GM23338 (cell line): ENCODE data around the gene DOK7. TPM values are rescaled to one million over a fixed set of nuclear protein-coding genes. Genes with fewer than 3 reads are reported as not detected.

Experiments
- ATAC-seq: fragments of 200-7000 bp; cut with Tn5 transposase; 3 replicates; pipeline ENCODE4 v1.9.1; 2020
- DNase-seq: peaks from one replicate; pipeline ENCODE4 v3.0.0-alpha.2; 2015; ENCODE audit warnings: low spot score
- H2AFZ ChIP-seq: fragments of 200-600 bp; sonication (generic); 2 replicates; pipeline ENCODE4 v1.8.0; 2016; ENCODE audit warnings: antibody characterized with exemption, mild to moderate bottlenecking, moderate library complexity
- H3F3A ChIP-seq: fragments of 200-600 bp; sonication (generic); replicated peaks from 2 replicates; pipeline ENCODE4 v1.8.0; 2017; ENCODE audit warnings: antibody characterized with exemption, mixed run types, low read depth
- H3K27ac ChIP-seq: fragments of 200-600 bp; sonication (generic); 2 replicates; pipeline ENCODE4 v1.6.1; 2016; ENCODE audit warnings: low read depth
- H3K27me3 ChIP-seq: fragments of 200-600 bp; sonication (generic); 2 replicates; pipeline ENCODE4 v1.8.0; 2016; ENCODE audit warnings: mild to moderate bottlenecking, mixed run types, moderate library complexity; ENCODE audit not compliant: insufficient read depth
- H3K36me3 ChIP-seq: fragments of 200-600 bp; sonication (generic); 2 replicates; pipeline ENCODE4 v1.8.0; 2016; ENCODE audit warnings: mild to moderate bottlenecking; ENCODE audit not compliant: insufficient read depth
- H3K4me1 ChIP-seq: fragments of 200-600 bp; sonication (generic); 2 replicates; pipeline ENCODE4 v1.8.0; 2016; ENCODE audit warnings: mild to moderate bottlenecking, moderate library complexity; ENCODE audit not compliant: insufficient read depth
- H3K4me2 ChIP-seq: fragments of 200-600 bp; sonication (generic); 2 replicates; pipeline ENCODE4 v1.7.1; 2017; ENCODE audit warnings: mixed run types
- H3K4me3 ChIP-seq: fragments of 200-600 bp; sonication (generic); 2 replicates; pipeline ENCODE4 v1.6.1; 2016; ENCODE audit warnings: mixed run types
- H3K79me2 ChIP-seq: fragments of 200-600 bp; sonication (generic); replicated peaks from 2 replicates; pipeline ENCODE4 v1.8.0; 2017; ENCODE audit warnings: mild to moderate bottlenecking; ENCODE audit not compliant: insufficient read depth
- H3K9me2 ChIP-seq: fragments of 200-600 bp; sonication (generic); 2 replicates; pipeline ENCODE4 v1.8.0; 2017; ENCODE audit not compliant: insufficient read depth
- H4K20me1 ChIP-seq: fragments of 200-600 bp; sonication (generic); replicated peaks from 2 replicates; pipeline ENCODE4 v1.8.0; 2017; ENCODE audit warnings: mild to moderate bottlenecking; ENCODE audit not compliant: insufficient read depth
- H3K27ac Mint-ChIP-seq: 2 replicates; pipeline ENCODE4 v1.8.0; 2020; ENCODE audit warnings: inconsistent platforms, mild to moderate bottlenecking, moderate library complexity, mixed read lengths
- H3K27me3 Mint-ChIP-seq: 3 replicates; pipeline ENCODE4 v1.8.0; 2022; ENCODE audit warnings: low read depth, mild to moderate bottlenecking, moderate library complexity, mixed read lengths, inconsistent platforms; ENCODE audit not compliant: insufficient read depth, poor library complexity
- H3K36me3 Mint-ChIP-seq: 3 replicates; pipeline ENCODE4 v1.8.0; 2021; ENCODE audit warnings: low read depth, mild to moderate bottlenecking, inconsistent platforms, moderate library complexity, mixed read lengths
- H3K4me1 Mint-ChIP-seq: 3 replicates; pipeline ENCODE4 v1.8.0; 2020; ENCODE audit warnings: mild to moderate bottlenecking, inconsistent platforms, mixed read lengths
- H3K4me3 Mint-ChIP-seq: 3 replicates; pipeline ENCODE4 v1.8.0; 2021; ENCODE audit warnings: moderate library complexity, mild to moderate bottlenecking, inconsistent platforms, mixed read lengths
- H3K9me3 Mint-ChIP-seq: 3 replicates; pipeline ENCODE4 v1.8.0; 2020; ENCODE audit warnings: moderate library complexity, mild to moderate bottlenecking, inconsistent platforms, mixed read lengths
- CREB1 ChIP-seq: fragments of 250-450 bp; sonication (Bioruptor Pico); IDR thresholded peaks from 2 replicates; pipeline ENCODE4 v1.5.0; 2020; ENCODE audit warnings: low read depth, mild to moderate bottlenecking, moderate library complexity
- CTCF ChIP-seq, 2 experiments: fragments of 200-600 bp in 1 of 2; sonication (generic) in 1 of 2; conservative IDR thresholded peaks; 2 replicates each; pipeline versions ENCODE4 v1.5.1 to v1.6.1; 2016 to 2017; ENCODE audit warnings: antibody characterized with exemption in 2 of 2, low read depth in 2 of 2, mild to moderate bottlenecking in 2 of 2, moderate library complexity in 1 of 2
- ETS1 ChIP-seq: IDR thresholded peaks from 2 replicates; pipeline ENCODE4 v1.6.1; 2016; ENCODE audit warnings: antibody characterized with exemption
- EZH2 ChIP-seq: fragments of 200-600 bp; sonication (generic); IDR thresholded peaks from one replicate; pipeline ENCODE4 v1.8.0; 2017; ENCODE audit warnings: antibody characterized with exemption, mild to moderate bottlenecking, low read depth; ENCODE audit not compliant: unreplicated experiment
- EZH2phosphoT487 ChIP-seq: fragments of 200-600 bp; sonication (generic); IDR thresholded peaks from one replicate; pipeline ENCODE4 v1.8.1; 2018; ENCODE audit warnings: antibody characterized with exemption; ENCODE audit not compliant: unreplicated experiment
- JUNB ChIP-seq: IDR thresholded peaks from one replicate; pipeline ENCODE4 v1.6.1; 2016; ENCODE audit warnings: antibody characterized with exemption; ENCODE audit not compliant: unreplicated experiment
- POLR2AphosphoS5 ChIP-seq: IDR thresholded peaks from 2 replicates; pipeline ENCODE4 v1.6.1; 2016; ENCODE audit warnings: antibody characterized with exemption, low read depth
- REST ChIP-seq: IDR thresholded peaks from one replicate; pipeline ENCODE4 v1.6.1; 2018; ENCODE audit warnings: antibody characterized with exemption; ENCODE audit not compliant: unreplicated experiment
- STAT1 ChIP-seq: IDR thresholded peaks from one replicate; pipeline ENCODE4 v1.6.1; 2016; ENCODE audit warnings: antibody characterized with exemption; ENCODE audit not compliant: unreplicated experiment
- ZNF331 ChIP-seq: fragments of 250-450 bp; sonication (Bioruptor Pico); IDR thresholded peaks from 2 replicates; pipeline ENCODE4 v1.5.0; 2020; ENCODE audit warnings: low read depth, mild to moderate bottlenecking, moderate library complexity
- ZNF462 ChIP-seq: fragments of 250-450 bp; sonication (Bioruptor Pico); IDR thresholded peaks from 2 replicates; pipeline ENCODE4 v1.5.0; 2020; ENCODE audit warnings: mild to moderate bottlenecking, moderate library complexity
- polyA plus RNA-seq: library from polyadenylated mRNA; unstranded; fragments of >200 nt; fragmentation: Nextera tagmentation; extraction: Ambion mirVana; gene quantifications from 2 replicates; pipeline ENCODE4 v1.2.1, GENCODE V29; 2016
- total RNA-seq: library from RNA; depleted of rRNA; stranded (reverse); fragments of >200 nt; shearing (Covaris generic); gene quantifications from 2 replicates; pipeline ENCODE4 v1.2.3, GENCODE V29; 2014

Gene DOK7
- total and polyA plus RNA-seq, 2 experiments from 2014 or later = 0.34 to 0.52 TPM

- TF ChIP-seq POLR2AphosphoS5 (no peak), ZNF462 (CRISPR knock-in tag) (peak; percentile 78), EZH2 (no peak), JUNB (no peak)
Observed at GRCh38 chr4:3481113-3481531, 18.0 kb downstream of the DOK7 start (continued).

GRCh38 chr4:3481783-3482393, 18.8 kb downstream of the DOK7 start:
- Histone ChIP-seq H3K27ac (no peak overlapping the region), H3K36me3 (no peaks in the 10 kb centered on the region), H3K4me1 (peaks cover 21% of the 10 kb centered on the region), H3F3A (peaks cover 4% of the 10 kb centered on the region; the same call in 1 of the 2 replicates), H3K4me3 (no peak overlapping the region), H2AFZ (no peak overlapping the region), H3K79me2 (no peaks in the 10 kb centered on the region), H3K27me3 (peaks cover 73% of the 10 kb centered on the region), H3K9me2 (no peaks in the 10 kb centered on the region), H4K20me1 (no peaks in the 10 kb centered on the region; the same call in 1 of the 2 replicates), H3K4me2 (peak overlapping the region; percentile 77; the same call in 1 of the 2 replicates)
- no peak for TF ChIP-seq JUNB
- no peak for TF ChIP-seq EZH2phosphoT487
- no peak for TF ChIP-seq ETS1
- TF ChIP-seq ZNF331 (CRISPR knock-in tag) = no peak
- no peak for TF ChIP-seq REST
- TF ChIP-seq EZH2 = no peak
- no peak for TF ChIP-seq CREB1 (CRISPR knock-in tag)
- no peak for TF ChIP-seq STAT1
- no peak for TF ChIP-seq CTCF (conservative IDR thresholded peaks at IDR 0.05; ENCODE audit: low read depth in 2 of 2)
- Mint-ChIP-seq H3K4me3 (no peak overlapping the region), H3K4me1 (peaks cover 20% of the 10 kb centered on the region), H3K27ac (no peak overlapping the region), H3K27me3 (peaks cover 68% of the 10 kb centered on the region), H3K36me3 (no peaks in the 10 kb centered on the region), H3K9me3 (no peaks in the 10 kb centered on the region)
- ATAC-seq (no peak), DNase-seq (no peak)
